Neural progenitor cell (in vitro differentiated cells): ENCODE measurements around the gene NFATC1.

Experiments
- CTCF ChIP-seq: fragments of 200-600 bp; sonication (generic); IDR thresholded peaks from 2 replicates; pipeline ENCODE4 v1.5.1; 2017; ENCODE audit warnings: antibody characterized with exemption, mild to moderate bottlenecking
- EZH2 ChIP-seq: fragments of 200-600 bp; sonication (generic); IDR thresholded peaks from 2 replicates; pipeline ENCODE4 v1.6.1; 2017; ENCODE audit warnings: antibody characterized with exemption, mild to moderate bottlenecking, moderate library complexity
- EZH2phosphoT487 ChIP-seq: fragments of 200-600 bp; sonication (generic); IDR thresholded peaks from 2 replicates; pipeline ENCODE4 v1.6.1; 2017; ENCODE audit warnings: antibody characterized with exemption

- TF ChIP-seq CTCF (no peak), EZH2 (no peak), EZH2phosphoT487 (no peak)
These were observed 42.6 kb downstream of the NFATC1 start for GRCh38 chr18:79438089-79438897.
